Posterior vena cava (tissue), 2 donors: ENCODE results near the gene IKZF1. TPM values are rescaled to one million over a fixed set of nuclear protein-coding genes. Genes with fewer than 3 reads are reported as not detected.

Source experiments
- DNase-seq: peaks from one replicate; pipeline ENCODE4 v3.0.0-alpha.2; 2020; ENCODE audit warnings: low spot score
- intact Hi-C, 2 donors: fragments of 100-400 bp; cut with DNase I; formaldehyde crosslinking; loops; one replicate each; pipeline versions ENCODE4 v1.14.1 to v1.14.2; 2022 to 2023
- total RNA-seq, 2 donors: library from RNA; stranded (reverse); fragmentation: NEBNext Ultra II Directional; extraction: Animal tissue kit (Norgen Biotek cat#: 25700); gene quantifications; one replicate each; pipeline ENCODE4 v1.2.1, GENCODE V29; 2021
- donor health status: DM: yes; HTN: yes; CAD: no.
- donor health status: DM: yes; HTN: yes; CAD: no.

IKZF1 gene
- total RNA-seq, 2 donors from 2014 or later: 11.9 to 13.7 TPM

DNA sequence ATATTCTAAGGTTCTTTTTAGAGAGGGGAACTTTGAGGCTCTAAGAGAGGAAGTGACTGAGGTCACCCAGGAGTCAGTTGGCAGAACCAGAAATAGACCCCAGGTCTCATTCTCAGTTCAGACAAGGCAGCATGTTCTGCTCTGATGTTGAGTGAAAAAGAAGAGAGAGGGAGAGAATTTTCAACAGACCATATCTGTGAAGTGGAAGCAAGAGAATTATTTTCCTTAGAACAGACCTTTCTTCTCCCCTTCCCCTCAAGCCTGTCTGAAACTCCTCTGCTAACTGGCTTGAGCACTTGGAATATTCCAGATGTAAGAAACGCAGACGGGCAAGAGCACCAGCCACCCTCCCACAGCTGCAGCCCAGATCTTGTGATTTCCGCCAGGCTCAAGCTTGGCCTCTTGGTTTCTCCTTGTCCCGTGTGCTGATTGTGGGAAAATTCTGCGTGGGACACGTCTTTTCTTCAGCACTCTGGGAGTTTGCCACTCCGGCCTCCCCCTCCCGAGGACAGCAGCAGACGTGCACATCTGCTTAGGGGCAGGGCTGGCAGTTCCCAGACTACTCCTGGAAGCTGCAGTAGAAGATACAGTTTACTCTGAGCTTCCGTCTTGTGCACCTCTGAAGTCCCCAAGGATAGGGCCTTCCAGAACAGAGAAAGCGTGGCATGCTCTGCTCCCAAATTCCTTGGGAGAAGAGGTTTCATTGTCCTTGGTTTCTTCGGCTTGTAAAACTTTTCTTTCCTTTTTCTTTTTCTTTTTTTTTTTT is 22.7 kb upstream of the IKZF1 start:
- intact Hi-C loops: no loop called here
- no peak for DNase-seq

DNA sequence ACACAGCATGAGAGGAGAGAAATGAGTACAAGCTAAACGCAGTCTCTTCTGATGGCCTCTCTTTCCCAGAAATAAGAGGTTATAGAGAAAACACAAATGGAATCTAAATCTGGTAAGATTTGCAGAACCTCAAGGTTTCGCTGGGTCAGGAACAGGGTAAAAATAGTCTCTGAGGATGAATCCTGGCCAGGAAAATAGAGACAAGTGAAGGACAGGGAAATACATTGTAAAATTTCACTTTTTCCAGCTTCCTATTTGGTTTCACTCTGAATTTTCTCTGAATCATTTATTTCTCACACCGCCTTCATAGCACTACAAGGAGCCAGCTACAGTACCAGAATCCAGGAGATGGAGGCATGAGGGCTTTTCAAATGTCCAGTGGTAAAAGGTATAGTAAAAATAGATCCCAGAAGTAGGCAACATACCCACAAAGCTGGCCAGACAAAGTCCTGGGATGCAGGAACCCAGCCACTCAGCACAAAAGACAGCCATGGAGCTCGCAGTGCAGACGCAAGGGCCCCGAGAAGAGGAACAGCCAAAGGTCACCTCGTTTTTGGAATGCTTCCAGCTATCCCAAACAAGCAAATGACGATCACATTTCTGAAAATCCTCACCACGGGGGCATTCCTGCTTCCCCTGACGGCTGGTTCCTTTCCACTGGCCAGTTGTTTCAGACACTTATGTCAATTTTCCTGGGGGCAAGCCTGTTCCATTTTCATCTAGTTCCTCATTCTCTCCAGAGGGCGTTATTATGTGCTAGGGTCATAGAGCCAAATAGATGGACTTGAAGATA is 21.5 kb upstream of the IKZF1 start:
- DNase-seq: no peak
- intact Hi-C loops: no loop called here

DNA sequence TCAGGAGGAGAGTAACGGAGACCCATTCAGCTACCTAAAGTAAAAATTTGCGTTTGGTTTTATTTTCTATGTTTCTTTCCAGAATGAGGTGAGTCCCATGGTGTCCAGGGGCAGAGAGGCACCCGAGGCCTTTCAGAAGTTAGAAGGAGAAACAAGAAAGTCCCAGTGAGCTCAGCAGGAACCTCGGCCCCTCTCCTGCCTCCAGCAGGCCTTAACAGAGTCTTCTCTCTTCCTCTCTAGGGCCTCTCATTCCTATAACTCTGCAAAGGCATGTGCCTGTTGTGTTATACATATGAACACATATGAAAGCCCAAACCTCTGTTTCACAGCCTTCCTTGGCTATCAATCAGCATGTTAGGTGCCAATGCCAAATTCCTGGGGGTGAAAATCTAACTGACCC is 20.8 kb upstream of the IKZF1 start:
- intact Hi-C loops: no loop called here
- DNase-seq: no peak

DNA sequence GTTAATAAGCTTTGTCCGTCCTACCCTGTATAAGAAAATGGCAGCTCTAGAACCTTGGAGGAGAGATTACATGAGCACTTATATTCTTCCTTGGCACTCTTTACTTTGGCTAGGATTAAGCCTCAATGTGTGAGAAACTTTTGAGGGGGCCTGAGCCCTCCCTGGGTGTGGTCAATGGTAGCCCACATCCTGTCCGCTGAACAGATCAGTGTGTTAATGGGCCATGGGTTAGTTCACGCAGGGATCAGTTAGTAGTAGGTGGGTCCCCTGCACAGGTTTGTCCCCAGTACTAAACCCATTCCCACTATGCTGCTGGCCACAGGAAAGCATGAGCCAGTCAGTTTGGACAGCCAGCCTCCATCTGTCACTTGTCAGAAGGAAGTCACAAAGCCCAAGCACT is 20.2 kb upstream of the IKZF1 start:
- intact Hi-C loops: no loop called here
- no peak for DNase-seq

DNA sequence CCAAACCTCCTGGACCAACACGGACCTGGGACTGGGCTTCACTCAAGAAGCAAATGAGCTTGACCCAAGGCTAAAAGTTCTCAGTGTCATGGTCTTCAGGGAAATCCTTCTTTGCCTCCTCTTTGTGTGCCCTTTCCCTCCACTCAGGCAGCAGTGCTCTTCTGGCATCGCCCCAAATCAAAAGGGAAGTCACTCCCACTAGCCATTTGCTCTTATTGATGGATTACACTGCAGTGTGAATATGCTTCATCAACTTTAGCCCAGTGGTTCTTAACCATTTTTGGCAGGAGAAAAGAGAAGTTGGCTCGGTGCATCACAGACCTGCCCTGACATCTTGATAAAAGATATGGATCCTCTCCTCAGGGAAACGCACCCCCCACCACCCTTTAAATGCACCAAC is 19.2 kb upstream of the IKZF1 start:
- no peak for DNase-seq
- intact Hi-C loops: no loop called here

DNA sequence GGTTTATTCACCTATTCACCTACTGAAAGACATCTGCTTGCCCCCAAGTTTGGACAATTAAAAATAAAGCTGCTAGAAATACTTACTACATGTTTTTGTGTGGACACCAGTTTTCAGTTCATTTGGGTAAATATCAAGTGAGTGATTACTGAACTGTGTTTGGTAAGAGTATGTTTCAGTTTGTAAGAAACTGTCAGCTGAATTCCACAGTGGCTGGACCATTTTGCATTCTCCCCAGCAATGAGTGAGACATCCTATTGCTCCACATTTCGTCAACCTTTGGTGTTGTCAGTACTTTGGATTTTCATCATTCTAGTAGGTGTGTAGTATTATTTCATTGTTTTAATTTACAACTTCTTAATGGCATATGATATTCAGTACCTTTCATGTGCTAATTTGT is 17.4 kb upstream of the IKZF1 start:
- DNase-seq: no peak
- intact Hi-C loops: no loop called here

DNA sequence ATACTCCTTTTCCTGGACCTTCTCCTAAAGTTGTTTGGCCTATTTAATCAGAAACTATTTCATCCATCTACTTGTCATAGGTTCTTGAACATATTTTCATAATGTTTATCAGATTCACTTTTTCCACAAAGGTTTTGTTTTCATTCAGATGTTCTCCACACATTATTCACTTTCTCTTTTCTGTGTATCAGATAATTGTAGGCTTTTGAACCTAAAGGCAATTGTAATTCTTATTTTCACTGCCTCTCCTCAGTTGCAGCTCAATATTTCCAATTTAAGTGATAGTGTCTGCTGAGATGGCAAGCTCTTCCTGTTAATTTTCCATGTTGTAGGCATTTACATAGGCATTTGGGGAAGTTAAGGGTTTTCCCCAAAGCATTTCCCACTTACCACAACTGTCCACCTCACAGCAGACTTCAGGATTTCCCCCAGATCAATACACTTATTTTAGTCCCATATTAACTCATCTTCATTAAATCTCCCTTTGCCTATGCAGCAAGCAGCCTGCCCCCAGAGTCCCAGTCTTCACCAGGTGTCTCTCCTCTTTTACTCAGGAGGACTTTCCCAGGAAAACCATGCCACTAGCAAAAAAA is 12.3 kb upstream of the IKZF1 start:
- intact Hi-C loops: no loop called here
- DNase-seq: no peak

DNA sequence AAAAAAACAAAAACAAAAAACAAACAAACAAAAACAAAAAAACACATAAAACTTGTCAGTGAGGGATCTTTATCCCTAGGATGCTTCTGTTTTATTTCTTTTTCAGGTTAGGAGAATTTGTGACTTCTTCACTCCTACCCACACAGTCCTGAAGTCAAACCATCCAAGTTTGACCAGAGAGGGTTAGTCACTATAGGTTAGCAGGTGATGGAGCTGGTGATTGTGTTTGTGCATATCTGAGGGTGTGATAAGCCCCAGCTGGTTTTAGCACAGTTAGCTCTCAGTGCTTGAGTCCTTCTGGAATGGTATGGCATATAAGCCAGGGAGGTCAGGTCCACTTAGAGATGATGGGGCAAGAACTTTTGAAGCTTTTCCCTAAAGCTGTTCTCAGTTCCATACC is 11.8 kb upstream of the IKZF1 start:
- intact Hi-C loops: no loop called here
- no peak for DNase-seq

DNA sequence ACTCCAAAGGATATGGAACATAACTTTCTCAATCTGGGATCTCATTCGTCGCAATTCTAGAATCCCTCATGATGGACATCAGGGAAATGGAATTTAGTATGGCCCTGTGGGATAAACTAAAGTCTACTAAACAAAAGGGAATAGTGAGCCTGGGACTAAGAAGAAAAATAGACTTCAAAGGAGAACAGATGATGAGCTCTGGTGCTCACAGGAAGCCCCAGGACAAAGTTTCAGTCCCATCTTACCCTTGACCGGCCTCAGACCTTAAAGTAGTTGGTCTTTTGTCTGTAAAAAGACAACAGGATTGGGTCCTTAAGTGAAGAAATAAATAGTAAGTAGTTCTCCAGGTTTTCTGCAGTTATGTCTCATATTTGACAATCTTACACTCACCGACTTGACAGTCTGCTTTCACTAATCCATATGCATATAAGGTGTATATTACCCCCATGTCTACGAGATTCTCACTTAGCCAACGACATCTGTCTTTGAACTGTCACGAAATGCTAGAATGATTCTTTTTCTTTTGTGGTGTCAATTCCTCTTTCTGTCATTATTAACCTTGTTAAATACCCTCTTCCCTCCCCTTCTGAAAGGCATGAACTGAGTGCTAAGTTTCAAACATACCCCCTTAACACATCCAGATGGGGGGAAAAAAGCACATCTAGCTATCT is 10.9 kb upstream of the IKZF1 start:
- no peak for DNase-seq
- intact Hi-C loops: no loop called here

DNA sequence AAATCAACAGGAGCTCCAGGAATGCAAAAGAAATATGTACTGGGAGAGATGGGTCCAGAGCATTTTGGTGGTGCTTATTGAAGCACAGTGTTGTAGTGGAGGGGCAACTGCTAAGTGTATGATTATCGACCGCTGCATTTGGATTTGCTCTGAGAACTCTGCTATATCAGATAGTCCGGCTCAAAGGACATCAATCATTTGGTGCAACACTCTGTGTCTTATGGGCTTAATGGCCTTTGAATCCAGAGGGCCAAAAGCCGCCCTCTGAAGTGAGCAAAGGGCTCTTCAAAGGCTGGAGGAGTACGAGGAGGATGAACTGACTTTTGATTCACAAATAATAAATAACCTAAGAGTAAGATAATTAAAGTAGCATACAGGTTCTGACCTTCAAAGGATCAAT is 9.4 kb upstream of the IKZF1 start:
- DNase-seq: no peak
- intact Hi-C loops: no loop called here

DNA sequence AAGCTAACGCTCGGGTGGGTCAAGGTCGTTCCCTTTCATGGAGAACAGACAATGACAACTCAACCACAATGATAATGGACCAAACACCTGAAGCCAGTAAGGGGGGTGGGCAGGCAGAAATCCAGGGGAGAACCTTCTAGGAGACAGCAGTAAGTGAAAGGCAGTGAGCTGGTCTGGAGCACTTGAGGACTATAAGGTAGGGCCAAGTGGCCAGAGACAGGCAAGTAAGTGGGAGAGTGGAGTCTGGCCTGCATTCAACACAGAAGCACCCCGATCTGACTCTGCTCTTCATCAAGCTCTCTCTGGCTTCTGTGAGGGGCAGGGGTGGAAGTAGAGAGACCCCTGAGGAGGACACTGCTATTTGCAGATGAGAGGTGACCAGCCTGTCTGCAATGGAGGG is 7.7 kb upstream of the IKZF1 start:
- intact Hi-C loops: no loop called here
- DNase-seq: no peak

DNA sequence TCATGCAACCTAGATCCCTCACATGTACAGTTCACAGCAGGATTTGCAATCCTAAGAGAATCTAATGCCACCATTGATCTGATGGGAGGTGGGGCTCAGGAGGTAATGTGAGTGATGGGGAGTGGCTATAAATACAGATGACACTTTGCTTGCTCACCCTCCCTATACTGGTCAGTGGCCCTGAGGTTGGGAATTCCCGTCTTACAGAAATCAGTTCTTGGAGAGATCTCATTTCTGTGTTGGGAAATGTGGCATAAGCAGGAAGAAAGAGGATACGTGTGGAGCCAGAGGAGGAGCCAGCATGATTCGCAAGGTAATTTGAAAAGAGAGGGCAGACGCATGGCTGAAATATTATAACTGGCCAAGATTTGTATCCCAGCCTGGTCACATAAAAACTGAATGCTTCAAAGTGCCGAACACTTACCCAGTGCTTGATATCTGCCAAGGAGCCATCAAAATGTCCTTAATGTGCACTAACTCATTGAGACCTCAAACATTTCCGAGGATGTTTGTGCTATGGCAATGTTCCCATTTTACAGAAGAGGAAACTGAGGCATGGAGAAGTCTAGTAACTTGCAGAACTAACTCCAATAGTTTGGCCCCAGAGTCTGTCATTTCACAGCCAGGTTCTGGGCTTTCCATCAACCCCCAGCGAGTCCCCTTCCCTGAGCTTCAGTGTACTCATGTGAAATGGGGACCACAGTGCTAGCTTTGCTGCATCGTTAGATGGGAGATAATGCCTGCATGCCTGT is 5.5 kb upstream of the IKZF1 start:
- no peak for DNase-seq
- intact Hi-C loops: no loop called here

DNA sequence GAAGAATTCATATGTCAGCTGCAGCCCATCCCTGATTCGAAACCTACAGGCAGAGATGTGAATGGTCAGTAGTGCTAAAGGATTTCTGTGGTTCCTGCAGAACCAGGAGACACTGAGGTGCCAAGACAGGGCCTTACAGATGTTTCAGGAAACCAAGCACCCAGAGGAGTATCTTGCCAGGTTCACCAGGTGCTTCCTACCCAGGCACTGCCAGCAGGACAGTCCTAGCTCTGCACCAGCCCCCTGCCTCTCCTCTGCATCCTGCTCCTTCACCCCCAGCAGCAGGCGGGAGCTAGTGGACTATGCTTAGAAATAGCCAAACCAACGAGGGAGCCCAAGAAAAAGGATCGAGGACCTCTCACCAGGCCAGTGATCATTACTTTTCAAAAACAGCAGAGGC is 4.2 kb upstream of the IKZF1 start:
- intact Hi-C loops: no loop called here
- no peak for DNase-seq

DNA sequence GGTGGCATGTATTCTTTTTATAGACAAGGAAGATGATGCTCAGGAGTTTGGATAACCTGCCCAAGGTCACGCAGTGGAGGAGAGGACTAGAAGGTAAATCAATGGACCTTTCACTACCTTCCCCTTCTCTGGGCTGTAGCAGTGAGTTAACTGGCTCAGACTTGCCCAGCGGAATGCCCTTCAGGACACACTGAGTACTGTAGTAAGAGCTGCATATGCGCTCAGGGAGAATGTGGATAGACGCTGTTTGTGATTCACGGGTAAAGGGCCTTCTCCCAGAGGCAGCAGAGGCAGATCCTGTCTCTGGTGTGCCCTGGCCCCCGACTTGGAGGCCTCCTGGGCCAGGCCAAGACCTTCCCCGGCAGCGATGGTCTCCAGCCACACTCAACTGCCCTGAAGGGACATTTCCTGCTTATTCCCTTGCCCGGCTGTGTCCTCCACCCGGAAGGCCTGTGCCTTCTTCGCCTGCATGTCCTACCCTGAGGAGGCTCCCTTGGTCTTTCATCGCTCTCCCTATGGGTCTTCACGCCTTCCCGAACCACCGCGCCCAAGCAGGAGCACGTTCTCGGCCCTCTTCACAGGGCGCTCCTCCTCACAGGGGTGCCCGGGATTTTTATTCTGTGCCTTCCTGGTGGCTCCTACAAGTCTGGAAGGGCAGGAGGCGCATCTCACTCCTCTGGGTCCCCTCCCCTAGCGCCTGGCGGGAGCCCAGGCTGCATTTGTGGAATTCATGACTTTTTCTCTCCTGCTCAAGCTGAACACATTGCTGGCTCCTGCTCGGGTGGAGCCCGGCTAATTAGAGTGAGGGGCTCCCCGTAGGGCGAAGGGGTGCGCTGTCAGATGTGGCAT is 1.8 kb upstream of the IKZF1 start:
- DNase-seq: no peak
- intact Hi-C loops: no loop called here

DNA sequence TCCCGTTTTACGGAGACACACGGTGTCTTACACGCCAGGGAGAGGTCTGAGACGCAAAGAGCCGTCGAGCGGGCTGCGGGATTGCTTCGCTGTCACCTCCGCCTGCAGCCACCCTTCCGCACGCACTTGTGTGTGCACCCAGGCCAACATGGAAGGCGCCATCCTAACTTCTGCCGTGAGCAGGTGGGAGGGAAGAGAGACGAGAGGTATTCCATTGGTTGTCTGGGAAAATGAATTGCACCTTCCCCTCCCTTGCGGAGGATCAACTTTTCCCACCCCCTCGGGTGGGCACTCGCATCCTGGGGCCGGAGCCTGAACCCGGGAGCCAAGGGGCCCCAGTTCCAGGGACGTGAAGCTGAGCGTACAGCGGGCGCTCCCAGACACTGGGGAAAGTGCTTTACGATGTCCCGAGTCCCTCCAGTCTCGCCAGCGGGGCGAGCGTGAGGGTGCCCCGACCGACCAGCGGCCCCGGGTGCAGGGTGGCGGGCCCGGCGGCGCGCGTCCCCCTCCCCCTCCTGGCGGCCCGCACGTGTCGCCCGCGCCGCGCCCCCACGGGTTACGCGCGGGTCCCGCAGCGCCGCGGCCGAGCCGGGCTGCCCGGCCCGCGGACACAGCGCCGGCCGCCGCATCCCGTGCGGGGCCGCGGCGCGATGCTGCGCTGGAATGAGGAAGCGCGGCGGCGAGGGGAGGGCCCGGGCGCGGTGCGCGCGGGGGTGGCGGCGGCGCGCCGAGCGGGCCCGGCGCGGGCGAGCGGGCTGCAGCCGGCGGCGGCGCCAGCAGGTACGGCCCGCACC is 984 bp upstream of the IKZF1 start:
- intact Hi-C loops: no loop called here
- no peak for DNase-seq

DNA sequence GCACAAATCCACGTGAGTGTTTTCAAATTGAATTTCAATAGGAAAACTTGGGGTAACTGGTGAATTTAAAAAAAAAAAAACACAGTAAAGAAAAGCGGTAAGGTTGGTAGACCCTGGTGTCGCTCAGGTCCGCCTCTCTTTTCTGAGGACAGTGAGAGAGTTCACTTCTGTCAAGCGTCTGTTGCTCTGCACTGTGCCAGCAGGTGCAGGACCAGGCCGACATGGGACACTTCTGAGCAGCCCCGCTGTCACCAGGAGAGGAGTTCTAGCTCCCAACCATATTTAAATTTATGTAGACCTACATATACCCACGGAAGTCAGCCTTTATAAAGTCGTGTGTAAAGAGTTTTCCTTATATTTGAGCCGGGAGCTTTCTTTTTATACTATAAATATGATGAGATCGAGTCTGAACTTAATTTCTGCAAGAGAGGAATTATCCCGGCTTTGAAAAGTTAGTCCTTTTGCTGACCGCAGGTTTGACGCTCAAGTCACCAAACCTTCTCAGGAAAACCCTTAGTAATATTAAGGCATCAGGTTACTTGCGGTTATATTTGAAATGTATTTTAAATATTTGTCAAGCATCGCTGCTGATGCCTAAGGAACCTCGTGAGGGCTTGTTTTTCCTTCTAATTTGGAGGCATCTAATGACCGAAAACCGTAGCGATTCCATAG is 531 bp downstream of the IKZF1 start:
- DNase-seq: no peak
- intact Hi-C loops: no loop called here
